HG03175 (cell line): ENCODE data around the gene PRLR.

ENCODE experiments used
- ATAC-seq: cut with Tn5 transposase; IDR thresholded peaks from one replicate; pipeline ENCODE4 v1.9.1; 2021; ENCODE audit warnings: mild to moderate bottlenecking, moderate library complexity; ENCODE audit not compliant: unreplicated experiment

Gene PRLR

GRCh38 chr5:35009657-35010056, 220.6 kb downstream of the PRLR start:
- no peak for ATAC-seq

DNA sequence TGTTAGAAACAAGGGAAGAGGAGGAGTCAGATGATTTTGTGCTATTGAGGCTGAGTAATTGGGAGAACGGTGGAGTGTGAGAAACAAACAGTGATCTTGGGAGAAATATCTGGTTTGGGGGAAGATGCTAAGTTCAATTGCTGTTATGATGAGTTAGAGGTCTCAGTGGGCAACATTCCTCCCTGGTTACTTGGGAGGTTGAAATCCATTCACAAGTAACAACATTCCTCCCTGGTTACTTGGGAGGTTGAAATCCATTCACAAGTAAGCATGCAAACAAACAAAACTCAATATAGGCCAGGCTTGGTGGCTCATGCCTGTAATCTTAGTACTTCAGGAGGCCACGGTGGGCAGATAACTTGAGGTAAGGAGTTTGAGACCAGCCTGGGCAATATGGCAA, 221.3 kb downstream of the PRLR start:
- no peak for ATAC-seq

DNA sequence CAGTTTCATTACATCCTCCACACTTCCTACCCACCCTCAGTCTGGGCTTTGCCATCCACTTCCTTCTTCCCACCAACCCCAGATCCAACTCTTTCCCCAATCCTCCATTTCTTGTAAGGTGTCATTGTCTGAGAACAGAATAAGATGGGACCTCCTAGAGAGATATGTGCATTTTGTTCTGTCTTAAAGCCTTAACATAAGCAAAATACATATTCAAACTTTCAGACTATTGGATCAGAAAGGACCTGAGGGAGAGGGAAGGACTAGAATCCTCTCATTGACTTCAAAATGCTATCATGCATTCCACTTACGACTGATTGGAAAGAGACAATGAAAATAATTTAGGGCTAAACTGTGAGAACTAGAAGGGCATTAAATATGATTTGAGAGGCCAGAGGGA, 225.5 kb downstream of the PRLR start:
- no peak for ATAC-seq

- no peak for ATAC-seq
These were observed 226.1 kb downstream of the PRLR start for GRCh38 chr5:35004200-35004599.

DNA sequence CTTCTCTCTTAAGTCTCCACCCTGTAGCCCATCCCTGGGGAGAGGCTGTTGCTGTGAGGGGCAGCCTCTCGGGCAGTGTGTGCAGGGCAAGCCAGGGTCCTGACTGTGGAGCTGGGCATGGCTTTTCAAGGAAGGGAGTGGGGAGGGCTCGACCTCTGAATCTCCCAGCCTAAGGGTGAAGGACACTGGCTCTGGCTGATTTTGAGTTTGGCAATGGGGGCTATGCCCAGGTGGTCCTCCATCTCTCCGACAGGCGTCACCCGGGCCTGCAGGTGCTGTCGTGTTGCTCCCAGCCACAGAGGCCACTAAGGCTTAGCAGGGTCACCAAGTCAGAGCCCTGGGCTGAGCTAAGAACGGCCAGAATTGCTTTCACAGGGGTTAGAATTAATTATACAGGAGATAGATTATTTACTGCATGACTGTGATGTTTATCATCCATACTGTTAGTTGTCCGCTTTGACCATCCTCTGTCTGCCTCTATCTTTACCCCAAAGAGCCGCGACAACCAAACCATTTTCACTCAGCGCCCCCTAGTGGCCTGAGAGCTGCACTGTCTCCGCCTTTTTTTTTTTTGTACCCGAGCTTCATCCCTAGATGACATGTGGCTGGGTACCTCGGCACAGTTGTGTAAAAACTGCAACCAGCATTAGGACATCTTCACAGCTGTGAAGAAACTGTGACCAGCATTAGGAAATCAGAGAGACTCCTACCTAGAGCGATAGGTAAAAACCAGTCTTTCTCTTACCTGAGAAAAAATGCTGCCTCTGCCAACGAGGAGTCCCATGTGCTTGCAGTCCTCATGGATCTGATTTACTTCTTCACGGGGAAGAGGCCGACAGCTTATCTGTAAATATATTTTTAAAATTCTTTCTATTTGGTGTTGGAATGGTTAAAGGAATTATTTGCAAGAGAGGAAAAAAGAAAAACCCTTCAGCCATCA, 227.0 kb downstream of the PRLR start:
- ATAC-seq = peak; percentile 75

GRCh38 chr5:35002459-35002858, 227.8 kb downstream of the PRLR start:
- ATAC-seq = no peak

- ATAC-seq = no peak
These were observed 228.4 kb downstream of the PRLR start for GRCh38 chr5:35001842-35002241.
